GOT3 (cell line): ENCODE data around the gene CEP112.
A peak's percentile ranks its signal among the peaks of the same experiment; 100 is the strongest.

ENCODE experiments used
- DNase-seq: peaks from one replicate; lab custom pipeline; 2025; ENCODE audit warnings: mixed read lengths; lab: John Stamatoyannopoulos, UW

The CEP112 gene

GRCh38 chr17:66191593-66192377, at the start of gene CEP112:
Gene CEP112, minus strand, starts transcription at chr17:66192133.
- peak; percentile 30 for DNase-seq

- DNase-seq, result no peak
These were observed 48.7 kb upstream of the CEP112 start for GRCh38 chr17:66240630-66241029.

- no peak for DNase-seq
These were observed 48.1 kb upstream of the CEP112 start for GRCh38 chr17:66240013-66240412.

DNA sequence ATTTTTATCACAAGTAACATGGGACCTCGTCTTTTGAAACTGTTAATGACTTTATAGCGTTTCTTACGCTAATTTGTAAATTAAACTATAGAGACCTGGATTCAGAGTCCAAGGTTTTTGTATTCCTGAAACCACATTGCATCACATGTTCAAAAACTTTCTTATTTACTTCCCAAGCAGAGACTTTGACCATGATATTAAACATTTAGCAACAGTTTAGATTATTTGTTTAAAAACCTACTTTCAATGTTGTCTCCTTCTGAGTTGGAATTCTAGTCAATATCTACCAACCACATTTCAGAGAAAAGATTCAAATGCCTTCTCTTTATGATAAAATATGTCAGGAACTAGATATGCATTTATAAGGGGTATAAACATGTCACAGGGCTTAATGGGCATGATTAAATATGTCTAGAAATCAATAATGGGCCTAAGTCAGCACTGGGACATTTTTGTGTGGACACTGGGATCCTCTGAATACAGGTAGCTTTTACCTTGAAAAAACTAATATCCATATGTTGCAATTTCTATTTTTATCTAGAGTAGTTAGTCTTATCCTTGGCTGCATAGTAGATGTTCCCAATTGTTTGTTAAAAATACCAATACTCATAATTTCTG, 43.6 kb upstream of the CEP112 start:
- DNase-seq, result no peak

GRCh38 chr17:66234611-66235010, 42.7 kb upstream of the CEP112 start:
- DNase-seq, result no peak

DNA sequence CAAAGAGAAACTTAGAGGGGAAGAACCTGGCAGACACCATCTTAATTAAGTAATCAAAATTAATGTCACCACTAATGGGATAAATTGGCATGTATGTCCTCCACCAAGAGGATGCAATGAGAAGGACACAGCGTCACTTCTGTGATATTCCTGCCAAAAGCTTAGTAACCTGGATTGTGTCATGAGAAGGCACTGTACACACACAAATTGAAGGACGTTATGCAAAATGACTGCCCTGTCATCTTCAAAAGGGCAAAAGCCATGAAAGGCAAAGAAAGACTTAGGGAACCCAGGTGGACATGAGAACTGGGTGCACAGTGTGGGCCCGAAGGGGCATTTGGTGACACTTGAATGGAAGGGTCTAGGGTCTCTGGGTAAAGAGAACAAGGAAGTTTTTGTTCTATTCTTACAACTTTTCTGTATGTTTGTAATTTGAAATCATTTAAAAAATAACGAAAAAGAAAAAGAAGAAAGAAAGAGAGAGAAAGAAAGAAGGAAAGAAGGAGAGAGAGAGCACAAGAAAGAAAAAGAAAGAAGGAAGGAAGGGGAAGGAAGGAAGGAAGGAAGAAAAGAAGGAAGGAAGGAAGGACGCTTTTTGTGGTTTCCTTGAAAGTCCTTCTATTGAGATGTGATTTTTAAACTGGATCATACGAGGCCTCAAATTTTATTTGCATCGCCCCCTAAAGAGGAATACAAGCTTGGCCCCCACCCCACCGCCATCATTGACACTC, 41.3 kb upstream of the CEP112 start:
- no peak for DNase-seq

GRCh38 chr17:66230922-66231591, 39.1 kb upstream of the CEP112 start:
- no peak for DNase-seq

DNA sequence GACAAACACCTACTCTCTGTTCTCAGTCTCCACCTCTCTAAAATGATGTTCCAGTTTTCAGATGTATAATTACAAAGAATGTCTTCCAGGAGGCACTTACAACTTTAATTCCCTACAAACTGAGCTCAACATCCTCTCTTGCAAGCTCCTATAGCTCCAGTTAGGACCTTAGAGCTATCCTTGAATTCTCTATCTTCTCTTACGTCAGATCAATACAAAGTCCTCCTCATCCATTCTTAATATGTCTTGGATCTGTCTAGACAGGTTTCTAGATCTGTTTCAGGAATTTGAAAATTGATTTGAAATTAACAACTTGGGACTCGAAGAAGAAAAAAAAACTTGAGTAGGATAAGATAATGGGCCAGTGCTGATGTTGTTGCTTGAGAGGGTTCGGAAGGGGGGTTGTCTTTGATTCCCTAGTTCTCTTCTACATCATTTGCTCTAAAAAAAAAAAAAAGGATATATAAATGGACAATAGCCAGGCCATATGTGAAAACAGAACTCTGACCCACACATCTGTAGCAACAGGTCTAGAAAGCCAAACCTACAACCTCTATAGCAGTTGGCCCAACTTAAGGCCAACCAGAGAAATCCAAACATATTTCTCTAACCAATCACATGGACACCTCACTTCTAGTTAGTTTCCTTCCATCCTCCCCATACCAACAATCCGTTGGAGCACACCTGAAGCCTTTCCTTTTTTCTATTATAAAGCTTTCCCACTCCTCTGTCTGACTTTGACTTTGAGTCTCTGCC, 38.0 kb upstream of the CEP112 start:
- no peak for DNase-seq

DNA sequence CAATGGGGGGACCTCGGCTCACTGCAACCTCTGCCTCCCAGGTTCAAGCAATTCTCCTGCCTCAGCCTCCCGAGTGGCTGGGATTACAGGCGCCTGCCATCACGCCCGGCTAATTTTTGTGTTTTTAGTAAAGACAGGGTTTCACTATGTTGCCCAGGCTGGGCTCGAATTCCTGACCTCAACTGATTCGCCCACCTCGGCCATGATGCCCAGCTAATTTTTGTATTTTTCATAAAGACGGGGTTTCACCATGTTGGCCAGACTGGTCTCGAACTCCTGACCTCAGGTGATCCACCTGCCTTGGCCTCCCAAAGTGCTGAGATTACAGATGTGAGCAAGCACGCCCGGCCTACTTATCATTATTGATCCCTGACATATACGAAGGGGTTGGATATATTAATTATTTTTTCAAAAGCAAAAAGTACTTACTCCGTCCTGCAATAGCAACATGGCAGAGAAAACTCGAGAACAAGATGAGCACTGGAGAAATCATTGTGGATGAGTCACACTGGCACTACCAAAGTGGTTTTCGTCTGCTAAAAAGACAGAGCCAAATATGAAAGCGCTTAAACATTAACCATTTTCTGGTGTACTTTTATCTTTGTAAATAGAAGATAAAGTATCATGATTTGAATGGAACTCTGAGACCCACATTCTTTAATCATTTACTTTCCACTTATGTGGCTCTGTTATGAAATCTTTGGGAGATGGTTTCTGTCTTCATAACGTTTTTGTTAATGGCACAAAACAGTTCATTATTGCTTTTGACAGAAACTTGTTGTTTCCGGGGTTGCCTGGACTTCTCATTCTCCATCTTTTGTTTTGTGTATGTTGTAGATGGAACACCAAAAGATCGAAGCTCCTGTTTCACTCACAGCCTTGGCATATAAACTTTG, 37.2 kb upstream of the CEP112 start, which contains the start of gene APOH:
Gene APOH, minus strand, starts transcription at position 529 of the 896 bp plus-strand sequence. Its CDS starts 36 bp downstream, at position 493.
- DNase-seq, result no peak

- DNase-seq, result no peak
These were observed 35.5 kb upstream of the CEP112 start for GRCh38 chr17:66227212-66228045.

GRCh38 chr17:66222798-66223350, 30.9 kb upstream of the CEP112 start:
- DNase-seq, result no peak

DNA sequence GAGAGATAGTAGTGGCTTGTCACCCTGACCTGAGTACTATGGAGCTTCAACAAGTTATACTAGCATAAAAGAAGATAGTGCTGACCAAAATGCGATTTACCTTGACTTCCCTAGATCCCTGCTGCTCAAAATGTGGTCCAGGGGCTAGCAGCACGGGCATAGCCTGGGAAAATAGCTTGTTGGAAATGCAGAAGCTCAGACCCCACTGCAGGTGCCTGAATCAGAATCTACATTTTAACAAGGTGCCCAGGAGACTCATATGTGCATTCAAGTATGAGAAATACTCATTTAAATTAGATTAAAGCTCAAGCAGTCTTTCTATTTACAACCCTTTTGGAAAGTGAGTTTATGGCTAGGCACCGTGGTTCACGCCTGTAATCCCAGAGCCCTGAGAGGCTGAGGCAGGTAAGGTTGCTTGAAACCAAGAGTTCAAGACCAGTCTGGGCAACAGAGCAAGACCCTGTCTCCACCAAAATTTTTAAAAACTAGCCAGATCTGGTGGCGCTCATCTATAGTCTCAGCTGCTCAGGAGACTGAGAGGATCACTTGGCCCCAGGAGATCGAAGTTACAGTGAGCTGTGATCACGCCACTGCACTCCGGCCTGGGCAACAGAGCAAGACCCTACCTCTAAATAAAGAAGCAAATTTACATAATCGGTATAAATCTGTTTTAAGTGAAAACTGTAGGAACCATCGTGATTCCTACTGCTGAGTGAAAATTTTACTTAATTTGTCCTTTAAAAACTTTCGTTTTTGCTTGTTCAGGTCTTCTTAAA, 30.0 kb upstream of the CEP112 start:
- no peak for DNase-seq

DNA sequence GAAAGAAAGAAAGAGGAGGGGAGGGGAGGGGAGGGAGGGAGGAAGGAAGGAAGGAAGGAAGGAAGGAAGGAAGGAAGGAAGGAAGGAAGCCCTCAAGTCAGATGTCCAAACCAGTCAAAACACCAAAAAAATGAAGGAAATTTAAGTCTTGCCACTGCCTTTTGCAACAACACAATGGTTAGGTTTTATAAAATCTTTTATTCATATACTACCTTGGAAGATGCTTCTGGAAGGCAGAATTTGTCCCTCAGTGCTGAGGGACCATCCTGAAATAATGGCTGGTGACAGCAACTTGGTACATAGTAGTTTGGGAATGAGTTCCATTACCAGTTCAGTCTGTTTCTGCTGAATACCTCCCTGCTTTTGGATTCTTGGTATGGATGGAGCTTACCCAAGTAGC, 29.4 kb upstream of the CEP112 start:
- DNase-seq, result no peak

DNA sequence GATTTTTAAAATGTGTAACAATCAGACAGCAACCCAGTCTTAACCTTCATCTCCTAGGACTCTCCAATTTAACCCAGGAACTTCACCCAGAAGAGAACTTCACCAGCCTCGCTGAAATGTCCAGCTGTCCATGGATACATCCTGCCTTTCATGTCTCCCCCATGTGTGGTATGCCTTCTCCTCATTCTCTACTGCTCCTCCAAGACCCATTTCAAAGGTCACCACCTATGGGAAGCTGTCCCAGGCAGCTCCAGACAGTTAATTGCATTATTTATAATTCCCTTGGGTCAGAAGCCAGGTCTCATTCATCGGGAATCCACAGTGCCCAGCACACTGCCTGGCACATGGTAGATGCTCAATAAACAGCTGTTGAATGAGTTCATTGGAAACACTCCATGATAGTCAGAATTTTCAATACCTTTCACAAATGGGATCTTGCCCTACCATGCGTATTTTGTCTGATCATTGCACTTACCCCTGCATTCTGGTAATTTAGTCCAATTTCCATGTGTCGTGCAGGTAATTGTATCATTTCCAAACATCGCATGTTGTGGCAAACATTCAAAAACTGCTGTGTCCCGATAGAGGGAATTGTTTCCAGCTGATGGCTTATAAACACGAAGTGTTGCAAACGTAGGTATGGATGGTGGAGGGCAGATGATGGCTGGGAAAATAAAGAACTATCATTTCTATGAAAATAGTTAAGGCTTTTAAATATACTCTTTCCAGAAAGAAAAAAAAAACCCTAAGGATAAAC, 28.3 kb upstream of the CEP112 start:
- DNase-seq, result no peak

DNA sequence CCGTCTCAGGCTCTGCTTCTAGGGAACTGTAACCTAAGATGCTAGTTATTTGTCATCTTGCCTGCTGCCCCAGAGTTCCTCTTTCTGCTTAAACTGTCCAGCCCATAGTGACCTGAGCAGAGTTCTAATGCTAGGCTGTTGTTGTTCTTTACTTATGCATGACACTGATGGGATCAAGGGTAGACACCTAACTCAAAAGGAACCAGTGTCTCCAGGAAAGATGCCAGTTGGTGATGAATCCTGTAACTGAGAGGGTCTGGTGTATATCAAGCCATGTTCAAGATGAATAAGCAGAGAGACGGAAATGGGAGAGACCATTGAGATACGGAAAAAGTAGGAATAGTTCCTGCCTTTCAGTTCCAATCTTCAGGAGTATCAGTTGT, 23.6 kb upstream of the CEP112 start:
- DNase-seq, result no peak

DNA sequence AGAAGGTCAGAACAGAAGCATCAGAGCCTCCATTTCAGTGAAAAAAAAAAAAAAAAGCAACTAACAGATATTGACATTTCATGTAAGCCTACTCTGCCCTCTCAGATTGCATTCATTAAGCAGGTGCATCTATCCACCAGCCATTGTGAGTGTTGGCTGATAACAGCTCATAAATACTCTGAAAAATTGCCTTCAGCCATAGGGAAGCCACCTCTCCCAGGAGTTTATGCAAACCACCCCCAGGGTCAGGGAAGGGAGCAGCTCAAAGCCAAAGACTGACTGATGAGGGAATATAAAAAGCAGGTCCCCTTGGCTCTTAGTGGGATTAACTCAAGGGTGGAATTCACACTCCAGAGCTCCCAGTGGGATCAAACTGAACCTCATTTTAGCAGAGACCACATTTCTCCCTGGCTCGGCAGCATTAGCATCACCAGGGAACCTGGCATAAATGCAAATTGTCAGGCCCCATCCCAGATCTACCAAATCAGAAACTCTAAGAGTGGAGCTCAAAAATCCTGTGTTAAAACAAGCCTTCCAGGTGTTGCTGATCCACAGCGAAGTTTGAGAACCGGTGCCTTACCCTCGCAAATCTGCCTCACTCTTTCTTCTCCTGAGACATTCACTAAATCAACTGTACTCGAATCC, 23.1 kb upstream of the CEP112 start:
- no peak for DNase-seq
